Activated T-cell treated with anti-CD3 and anti-CD28 coated beads, Interleukin-2, amount 50 U/mL, for 4 hours (primary cell): ENCODE measurements around the gene RPL4. TPM values are rescaled to one million over a fixed set of nuclear protein-coding genes. Genes with fewer than 3 reads are reported as not detected.
"Not testable (repeated sequence)": the region's sequence is repeated elsewhere in the genome, so short reads cannot be mapped to it uniquely, and the experiment has no call there.

Source experiments
- ATAC-seq, 2 donors: fragments of 200-7000 bp; cut with Tn5 transposase; one replicate each; pipeline ENCODE4 v1.10.0; 2021
- DNase-seq: peaks from one replicate; pipeline ENCODE4 v3.0.0-alpha.2; 2020
- H3K27me3 Mint-ChIP-seq: one replicate; pipeline ENCODE4 v1.8.0; 2021; ENCODE audit warnings: low read depth, mixed read lengths
- H3K36me3 Mint-ChIP-seq: one replicate; pipeline ENCODE4 v1.8.0; 2022; ENCODE audit warnings: mixed read lengths; ENCODE audit not compliant: insufficient read depth
- H3K4me1 Mint-ChIP-seq: one replicate; pipeline ENCODE4 v1.8.0; 2021; ENCODE audit warnings: low read depth, mixed read lengths
- H3K4me3 Mint-ChIP-seq: one replicate; pipeline ENCODE4 v1.8.0; 2021; ENCODE audit warnings: mild to moderate bottlenecking, moderate library complexity, mixed read lengths
- H3K9me3 Mint-ChIP-seq: one replicate; pipeline ENCODE4 v1.8.0; 2021; ENCODE audit warnings: mixed read lengths
- total RNA-seq, 3 donors: library from RNA; stranded (reverse); gene quantifications; one replicate each; pipeline ENCODE4 v1.2.1, GENCODE V29; 2021

The RPL4 gene
- total RNA-seq, 3 donors from 2014 or later: 4,816 to 5,229 (median 5,007) TPM

- H3K9me3 Mint-ChIP-seq: no peaks in the 10 kb centered on the region
- ATAC-seq: no peak
- no peaks in the 10 kb centered on the region for H3K27me3 Mint-ChIP-seq
- peaks cover 28% of the 10 kb centered on the region for H3K36me3 Mint-ChIP-seq
- no peak overlapping the region for H3K4me3 Mint-ChIP-seq
- H3K4me1 Mint-ChIP-seq: peaks cover 14% of the 10 kb centered on the region
- no peak for DNase-seq
These were observed 24.4 kb downstream of the RPL4 start for GRCh38 chr15:66480267-66480666.

GRCh38 chr15:66477011-66477410 is 27.6 kb downstream of the RPL4 start:
- ATAC-seq: no peak
- H3K4me1 Mint-ChIP-seq: peaks cover 30% of the 10 kb centered on the region
- H3K4me3 Mint-ChIP-seq: no peak overlapping the region
- H3K27me3 Mint-ChIP-seq: no peaks in the 10 kb centered on the region
- H3K9me3 Mint-ChIP-seq: no peaks in the 10 kb centered on the region
- H3K36me3 Mint-ChIP-seq: peaks cover 15% of the 10 kb centered on the region
- no peak for DNase-seq

- Mint-ChIP-seq H3K36me3 (peaks cover 12% of the 10 kb centered on the region), H3K4me1 (peaks cover 34% of the 10 kb centered on the region), H3K9me3 (no peaks in the 10 kb centered on the region), H3K4me3 (no peak overlapping the region), H3K27me3 (no peaks in the 10 kb centered on the region)
- ATAC-seq (no peak), DNase-seq (no peak)
These were observed 28.1 kb downstream of the RPL4 start for GRCh38 chr15:66476535-66476934.

GRCh38 chr15:66474963-66475362 is 29.7 kb downstream of the RPL4 start:
- Mint-ChIP-seq H3K27me3 (no peaks in the 10 kb centered on the region), H3K4me3 (no peak overlapping the region), H3K9me3 (no peaks in the 10 kb centered on the region), H3K4me1 (peaks cover 50% of the 10 kb centered on the region), H3K36me3 (peaks cover 5% of the 10 kb centered on the region)
- ATAC-seq (no peak), DNase-seq (no peak)

GRCh38 chr15:66474135-66474534 is 30.5 kb downstream of the RPL4 start:
- Mint-ChIP-seq H3K4me1 (peaks cover 50% of the 10 kb centered on the region), H3K4me3 (no peak overlapping the region), H3K9me3 (no peaks in the 10 kb centered on the region), H3K36me3 (no peaks in the 10 kb centered on the region), H3K27me3 (no peaks in the 10 kb centered on the region)
- DNase-seq: no peak
- ATAC-seq: no peak

- Mint-ChIP-seq H3K36me3 (no peaks in the 10 kb centered on the region), H3K4me1 (peaks cover 50% of the 10 kb centered on the region), H3K9me3 (no peaks in the 10 kb centered on the region), H3K4me3 (peak overlapping the region; percentile 66), H3K27me3 (no peaks in the 10 kb centered on the region)
- no peak for DNase-seq
- peak; percentile 87 to 91 for ATAC-seq
These were observed 32.3 kb downstream of the RPL4 start for GRCh38 chr15:66472176-66472999.

GRCh38 chr15:66470825-66471224 is 33.8 kb downstream of the RPL4 start:
- not testable (repeated sequence) for H3K9me3 Mint-ChIP-seq, H3K36me3 Mint-ChIP-seq, H3K27me3 Mint-ChIP-seq, ATAC-seq, DNase-seq
- H3K4me3 Mint-ChIP-seq: peak overlapping the region; percentile 26
- H3K4me1 Mint-ChIP-seq: peaks cover 39% of the 10 kb centered on the region

- not testable (repeated sequence) for DNase-seq, H3K27me3 Mint-ChIP-seq, ATAC-seq, H3K4me3 Mint-ChIP-seq, H3K9me3 Mint-ChIP-seq
- Mint-ChIP-seq H3K36me3 (peaks cover 17% of the 10 kb centered on the region), H3K4me1 (peaks cover 24% of the 10 kb centered on the region)
These were observed 37.3 kb downstream of the RPL4 start for GRCh38 chr15:66467162-66468040.

GRCh38 chr15:66465294-66465693 is 39.4 kb downstream of the RPL4 start:
- DNase-seq, H3K27me3 Mint-ChIP-seq, H3K4me1 Mint-ChIP-seq, H3K4me3 Mint-ChIP-seq, ATAC-seq, H3K9me3 Mint-ChIP-seq: not testable (repeated sequence)
- peaks cover 17% of the 10 kb centered on the region for H3K36me3 Mint-ChIP-seq

- H3K27me3 Mint-ChIP-seq: no peaks in the 10 kb centered on the region
- peaks cover 18% of the 10 kb centered on the region for H3K36me3 Mint-ChIP-seq
- H3K4me3 Mint-ChIP-seq: no peak overlapping the region
These were observed 42.0 kb downstream of the RPL4 start for GRCh38 chr15:66462627-66463026.

GRCh38 chr15:66461917-66462316 is 42.7 kb downstream of the RPL4 start:
- ATAC-seq (no peak), DNase-seq (no peak)
- H3K9me3 Mint-ChIP-seq: no peaks in the 10 kb centered on the region
- H3K4me1 Mint-ChIP-seq: peaks cover 11% of the 10 kb centered on the region
- H3K4me3 Mint-ChIP-seq: no peak overlapping the region
- no peaks in the 10 kb centered on the region for H3K27me3 Mint-ChIP-seq
- peaks cover 16% of the 10 kb centered on the region for H3K36me3 Mint-ChIP-seq

More at GRCh38 chr15:66462627-66463026, 42.0 kb downstream of the RPL4 start:
- DNase-seq: no peak
- no peaks in the 10 kb centered on the region for H3K9me3 Mint-ChIP-seq
- H3K4me1 Mint-ChIP-seq: peaks cover 11% of the 10 kb centered on the region
- ATAC-seq: no peak

GRCh38 chr15:66461294-66461693 is 43.4 kb downstream of the RPL4 start:
- H3K4me3 Mint-ChIP-seq, H3K27me3 Mint-ChIP-seq, H3K9me3 Mint-ChIP-seq, DNase-seq, ATAC-seq: not testable (repeated sequence)
- peaks cover 12% of the 10 kb centered on the region for H3K4me1 Mint-ChIP-seq
- H3K36me3 Mint-ChIP-seq: peaks cover 16% of the 10 kb centered on the region

GRCh38 chr15:66459818-66460615 is 44.6 kb downstream of the RPL4 start:
- DNase-seq (no peak), ATAC-seq (no peak)
- no peaks in the 10 kb centered on the region for H3K9me3 Mint-ChIP-seq
- no peak overlapping the region for H3K4me3 Mint-ChIP-seq
- H3K4me1 Mint-ChIP-seq: peaks cover 15% of the 10 kb centered on the region
- H3K36me3 Mint-ChIP-seq: peaks cover 13% of the 10 kb centered on the region
- no peaks in the 10 kb centered on the region for H3K27me3 Mint-ChIP-seq

- DNase-seq: no peak
- Mint-ChIP-seq H3K4me3 (no peak overlapping the region), H3K4me1 (peaks cover 15% of the 10 kb centered on the region), H3K36me3 (peaks cover 10% of the 10 kb centered on the region), H3K27me3 (no peaks in the 10 kb centered on the region), H3K9me3 (no peaks in the 10 kb centered on the region)
- peak; percentile 62 to 72 for ATAC-seq
These were observed 48.4 kb downstream of the RPL4 start for GRCh38 chr15:66456211-66456610.
